GM10847 (cell line): Measurements from ENCODE around the gene PEPD.

Experiments
- POLR2A ChIP-seq: IDR thresholded peaks from 2 replicates; pipeline ENCODE4 v1.6.1; 2011; ENCODE audit not compliant: insufficient read length; ENCODE audit errors: extremely low read depth

The PEPD gene

DNA sequence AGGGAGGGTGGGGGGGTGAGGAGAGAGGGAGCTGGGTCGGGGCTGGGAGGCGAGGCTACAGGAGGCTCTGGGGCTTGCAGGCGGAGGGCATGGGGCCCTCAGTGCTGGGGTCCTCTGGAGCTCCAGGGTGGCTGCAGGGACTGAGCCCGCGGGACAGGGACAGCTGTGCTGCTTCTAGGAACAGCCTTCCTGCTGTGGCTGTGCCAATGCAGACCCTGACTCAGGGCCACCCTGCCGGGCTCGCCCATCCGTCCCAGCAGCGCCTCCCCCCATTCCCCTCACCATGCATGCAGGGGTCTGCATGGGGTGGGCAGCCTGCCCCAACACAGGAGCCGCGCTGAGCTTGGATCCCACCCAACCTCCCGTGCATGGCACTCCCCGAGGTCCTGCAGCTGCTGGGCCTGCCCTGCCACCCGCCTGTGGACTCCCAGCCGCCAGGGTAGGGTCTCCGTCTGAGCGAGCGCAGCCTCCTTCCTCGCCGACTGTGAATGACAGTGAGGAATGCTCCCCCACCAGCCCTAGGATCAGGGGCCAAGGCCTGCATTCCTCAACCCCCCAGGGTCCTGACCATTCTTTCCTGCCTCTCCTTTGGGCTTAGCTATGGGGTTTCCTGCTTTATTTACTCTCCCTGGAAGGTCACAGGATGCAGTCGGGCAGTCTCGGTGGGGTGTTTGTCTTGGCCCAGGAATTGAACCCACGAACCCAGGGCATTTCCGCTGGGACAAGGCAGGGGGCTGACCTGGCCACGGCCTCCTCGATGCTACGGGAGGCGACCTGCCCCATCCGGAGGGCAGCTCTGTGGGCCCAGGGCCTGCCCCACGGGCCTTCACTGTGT lies 124.7 kb downstream of the PEPD start:
- no peak for TF ChIP-seq POLR2A

DNA sequence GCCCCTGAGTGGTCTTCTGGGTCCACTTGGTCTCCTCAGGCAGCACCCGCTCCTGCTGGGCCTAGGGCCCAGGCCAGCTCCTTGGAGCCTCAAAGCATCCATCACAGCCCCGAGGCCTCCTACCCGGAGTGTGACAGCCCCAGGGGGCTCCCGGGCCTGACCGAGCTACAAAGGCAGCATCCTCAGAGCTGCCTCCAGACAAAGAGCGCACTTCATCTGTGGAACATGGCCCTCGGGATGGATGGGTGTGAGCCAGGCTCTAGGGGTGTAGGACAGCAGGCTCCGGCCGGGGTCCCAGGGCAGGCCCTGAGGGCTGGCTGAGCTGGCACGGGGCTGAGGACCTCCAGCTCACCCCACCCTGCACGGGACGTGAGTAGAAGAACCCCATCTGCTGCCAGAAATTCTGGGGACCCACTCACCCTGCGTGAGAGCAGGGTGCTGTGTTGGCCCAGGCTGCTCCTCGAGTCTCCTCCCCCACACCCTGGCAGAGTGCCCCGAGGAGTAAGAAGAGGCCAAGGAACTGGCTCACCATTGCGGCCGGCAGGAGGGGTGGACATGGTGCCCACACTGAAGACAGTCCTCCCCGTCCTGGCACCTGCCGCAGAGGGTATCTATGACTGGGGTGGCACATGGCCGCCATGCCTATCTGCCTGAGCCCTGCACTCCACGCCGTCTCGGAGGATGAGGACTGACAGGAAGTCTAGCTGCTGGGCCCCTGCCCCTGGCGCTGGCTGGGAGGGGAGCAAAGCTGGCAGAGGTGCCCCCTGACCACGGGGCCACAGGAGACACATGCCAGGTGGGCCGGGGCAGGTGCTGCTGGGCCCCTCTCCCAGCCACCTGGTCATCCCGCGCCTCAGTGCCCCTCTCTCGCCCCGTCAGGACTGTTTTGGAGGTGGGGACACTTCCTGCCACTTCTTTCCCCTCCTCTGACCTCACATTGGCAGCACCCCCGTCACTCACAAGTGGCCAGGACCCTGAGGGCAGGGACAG lies 125.7 kb downstream of the PEPD start:
- TF ChIP-seq POLR2A = no peak

DNA sequence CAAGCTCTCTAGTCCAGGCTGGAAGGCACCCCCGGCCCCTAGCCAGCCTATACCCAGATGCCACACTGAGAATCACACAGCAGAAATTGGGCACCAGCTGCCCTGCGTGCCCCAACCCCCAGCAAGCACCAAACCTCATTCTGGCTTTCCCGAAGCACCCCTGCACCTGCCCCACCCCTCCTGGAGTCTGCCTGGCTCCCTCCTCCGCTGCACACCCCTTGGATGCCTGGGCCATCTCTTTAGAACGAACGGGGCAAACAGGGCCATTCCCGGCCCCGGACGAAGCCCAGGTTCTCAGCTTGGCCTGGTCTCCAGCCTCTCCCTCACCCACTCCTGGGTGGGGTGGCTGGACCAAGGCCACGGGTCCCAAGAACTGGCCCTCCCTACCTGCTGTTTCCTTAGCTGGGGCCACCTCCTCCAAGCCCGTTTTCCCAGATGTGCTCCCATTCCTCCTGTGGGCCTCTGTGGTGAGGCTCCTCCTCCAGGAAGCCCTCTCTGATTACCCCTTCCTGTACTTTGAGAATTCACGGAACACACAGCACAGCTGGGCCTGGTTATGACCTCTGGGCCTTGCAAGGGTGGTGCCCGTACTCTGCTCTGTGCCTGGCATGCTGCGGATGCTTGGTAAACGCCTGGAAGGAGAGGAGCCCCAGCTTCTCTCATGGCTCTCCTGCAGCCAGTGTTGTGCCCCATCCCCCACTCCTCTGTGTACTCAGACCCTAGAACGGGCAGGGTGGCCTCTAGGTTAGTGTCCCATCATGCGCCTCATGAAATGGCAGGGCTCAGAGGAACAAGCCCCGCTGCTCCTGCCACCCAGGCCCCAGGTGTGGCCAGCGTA lies 126.6 kb downstream of the PEPD start:
- TF ChIP-seq POLR2A = no peak

GRCh38 chr19:33394006-33394722 lies 127.4 kb downstream of the PEPD start:
- TF ChIP-seq POLR2A = no peak

DNA sequence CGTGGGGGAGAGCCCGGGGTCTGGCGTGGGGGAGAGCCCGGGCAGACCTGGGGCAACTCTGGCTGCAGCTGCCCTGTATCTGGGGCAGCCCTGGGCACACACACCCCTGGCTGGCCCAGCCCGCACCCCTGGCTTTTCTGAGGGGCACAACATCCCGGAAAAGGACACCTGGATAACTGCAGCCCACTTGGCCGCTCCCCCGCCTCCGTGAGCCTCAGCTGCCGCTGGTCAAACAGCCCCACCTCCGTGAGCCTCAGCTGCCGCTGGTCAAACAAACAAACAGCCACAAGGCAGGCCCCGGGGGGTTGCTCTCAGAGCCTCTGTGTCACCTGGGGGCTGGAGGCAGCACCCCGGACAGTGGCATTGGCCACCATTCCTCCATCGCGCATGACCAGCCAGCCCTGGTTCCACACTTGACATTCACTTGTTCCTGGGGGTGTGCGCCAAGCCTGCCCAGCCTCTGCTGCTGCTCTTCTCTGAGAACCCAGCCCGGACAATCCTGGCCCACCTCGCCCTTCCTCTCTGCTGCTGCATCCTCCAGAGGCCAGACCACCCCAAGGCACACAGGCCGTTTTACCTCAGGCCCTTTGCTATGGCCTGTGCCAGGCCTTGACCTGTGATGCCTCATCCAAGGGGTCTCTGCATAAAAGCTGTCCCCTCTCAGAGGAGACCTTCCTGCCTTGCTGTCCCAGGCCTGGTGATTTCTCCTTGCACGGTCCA lies 128.1 kb downstream of the PEPD start:
- no peak for TF ChIP-seq POLR2A

GRCh38 chr19:33392341-33393285 lies 129.0 kb downstream of the PEPD start:
- TF ChIP-seq POLR2A = no peak

DNA sequence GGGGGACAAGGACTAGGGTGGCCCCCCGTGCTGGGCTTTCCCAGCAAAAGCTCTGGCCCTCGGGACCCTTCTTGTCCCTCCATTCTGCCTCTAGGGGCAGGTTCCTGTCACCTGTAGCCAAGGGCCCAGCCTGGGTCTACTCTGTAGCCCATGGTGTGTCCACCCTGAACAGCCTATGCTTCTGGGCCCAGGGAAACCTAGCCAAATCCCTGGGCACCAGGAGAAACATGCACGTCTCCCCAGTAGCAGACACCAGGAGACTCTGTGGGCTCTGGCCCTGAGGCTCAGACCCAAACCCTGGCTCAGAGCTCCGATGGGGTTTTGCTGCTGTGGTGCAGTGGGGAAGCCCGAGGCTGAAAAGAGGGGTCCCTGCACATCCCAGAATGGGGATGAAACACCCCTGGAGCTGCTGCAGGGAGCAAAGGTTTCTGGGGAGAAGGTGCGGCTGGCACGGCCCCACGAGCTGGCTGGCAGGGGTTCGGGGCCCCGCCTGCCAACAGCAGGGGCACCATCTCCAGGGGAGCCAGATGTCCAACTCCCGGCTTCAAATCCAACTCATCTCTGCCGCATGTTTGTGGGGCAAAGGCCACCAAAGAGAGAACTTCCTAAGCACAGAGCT lies 129.9 kb downstream of the PEPD start:
- no peak for TF ChIP-seq POLR2A

DNA sequence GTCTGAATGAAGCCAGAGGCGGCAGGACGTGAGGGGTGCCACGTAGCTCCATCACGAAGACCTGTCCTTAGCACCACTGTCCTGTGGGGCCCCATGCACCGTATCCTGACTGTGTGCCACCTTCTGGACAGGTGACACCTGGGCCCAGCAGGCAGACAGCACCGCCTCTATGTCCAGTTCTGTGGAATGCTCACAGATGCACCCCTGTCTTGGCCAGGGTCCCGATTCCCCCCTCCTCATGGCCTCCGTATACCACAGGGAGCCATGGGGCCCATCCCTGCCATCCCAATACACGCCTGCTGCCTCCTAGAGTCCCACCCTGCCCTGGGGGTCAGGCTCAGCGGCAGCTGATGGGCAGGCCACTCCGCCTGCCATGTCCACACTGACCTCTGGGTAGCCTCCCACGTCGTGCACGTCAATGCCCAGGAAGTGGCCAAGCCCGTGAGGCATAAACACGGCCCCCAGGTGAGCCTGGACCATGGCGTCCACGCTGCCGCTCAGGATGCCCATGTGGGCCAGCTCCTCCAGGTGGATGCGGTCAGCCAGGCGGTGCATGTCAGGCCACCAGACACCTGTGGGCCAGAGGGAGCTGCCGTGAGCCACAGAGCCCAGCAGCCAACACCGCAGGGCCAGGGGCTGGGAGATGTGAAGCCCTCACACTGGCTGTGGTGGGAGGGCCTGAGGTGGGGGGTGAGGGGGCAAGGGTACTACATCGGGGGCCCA lies 130.5 kb downstream of the PEPD start:
- no peak for TF ChIP-seq POLR2A

GRCh38 chr19:33390101-33390907 lies 131.3 kb downstream of the PEPD start:
- TF ChIP-seq POLR2A = no peak

DNA sequence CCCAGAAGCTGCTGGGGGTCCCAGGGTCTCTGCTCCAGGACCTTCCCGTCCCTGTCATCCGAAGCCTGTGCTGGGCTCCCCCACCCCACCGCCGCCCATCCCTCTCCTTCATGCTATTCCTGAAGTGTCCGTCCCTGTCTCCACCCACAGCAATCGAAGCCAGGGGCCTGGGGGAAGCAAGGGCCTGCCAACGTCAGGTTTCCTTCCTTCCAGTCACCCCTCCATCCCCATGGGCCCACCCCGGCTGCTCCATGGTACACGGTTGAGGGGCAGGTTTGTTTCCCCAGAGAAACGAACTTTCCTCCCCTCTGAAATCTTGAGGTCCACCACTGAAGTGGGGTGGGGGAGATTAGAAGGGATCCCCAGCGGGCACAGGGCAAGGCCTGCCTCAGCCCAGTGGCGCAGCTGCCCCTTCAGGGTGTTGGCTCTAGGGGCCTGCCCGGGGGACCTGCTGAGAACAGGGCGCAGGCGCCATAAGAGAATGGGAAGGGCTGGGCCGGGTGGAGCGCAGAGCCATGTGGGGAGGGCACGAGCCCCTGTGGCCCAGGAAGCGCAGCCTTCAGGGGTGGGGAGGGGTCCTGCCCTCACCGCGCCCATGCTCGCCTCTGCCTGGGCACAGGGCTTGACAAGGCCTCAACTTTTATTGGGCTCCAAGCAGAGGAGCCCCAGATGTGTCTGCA lies 132.0 kb downstream of the PEPD start:
- TF ChIP-seq POLR2A = no peak
